ENCODE results near the gene MAPK8. TPM values are rescaled to one million over a fixed set of nuclear protein-coding genes. Genes with fewer than 3 reads are reported as not detected.

Gene MAPK8
- total RNA-seq, 2 donors from 2014 or later, result 32.3 to 43.3 TPM

DNA sequence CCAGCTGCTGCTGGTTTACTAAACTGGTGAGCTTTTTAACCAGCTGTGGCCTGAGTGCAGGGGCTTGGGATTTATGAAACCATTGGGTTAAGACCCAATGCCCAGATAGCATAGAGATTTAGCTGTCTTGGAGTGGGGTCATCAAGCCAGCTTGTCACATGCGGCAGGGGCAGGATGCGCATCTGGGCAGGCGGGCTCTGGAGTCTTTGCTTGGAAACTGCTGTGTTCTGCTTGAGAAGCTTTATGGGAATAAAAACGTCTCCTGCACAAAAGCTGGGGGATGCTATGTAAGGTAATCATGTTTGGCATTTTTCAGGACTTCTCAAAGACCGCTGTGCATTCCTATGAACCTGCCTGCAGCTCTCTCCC, 136.3 kb downstream of the MAPK8 start:
- DNase-seq, result no peak
- intact Hi-C loops (cut with DNase I), result no loop called here
- Histone ChIP-seq H3K9me3 (no peaks in the 10 kb centered on the region), H3K27ac (no peak overlapping the region), H3K4me3 (no peak overlapping the region), H3K9ac (ENCODE audit: low read depth in 2 of 2, low read length in 2 of 2) (no peak overlapping the region), H3K36me3 (no peaks in the 10 kb centered on the region), H3K27me3 (no peaks in the 10 kb centered on the region), H3K4me1 (no peaks in the 10 kb centered on the region)
- TF ChIP-seq, protein P1, sequence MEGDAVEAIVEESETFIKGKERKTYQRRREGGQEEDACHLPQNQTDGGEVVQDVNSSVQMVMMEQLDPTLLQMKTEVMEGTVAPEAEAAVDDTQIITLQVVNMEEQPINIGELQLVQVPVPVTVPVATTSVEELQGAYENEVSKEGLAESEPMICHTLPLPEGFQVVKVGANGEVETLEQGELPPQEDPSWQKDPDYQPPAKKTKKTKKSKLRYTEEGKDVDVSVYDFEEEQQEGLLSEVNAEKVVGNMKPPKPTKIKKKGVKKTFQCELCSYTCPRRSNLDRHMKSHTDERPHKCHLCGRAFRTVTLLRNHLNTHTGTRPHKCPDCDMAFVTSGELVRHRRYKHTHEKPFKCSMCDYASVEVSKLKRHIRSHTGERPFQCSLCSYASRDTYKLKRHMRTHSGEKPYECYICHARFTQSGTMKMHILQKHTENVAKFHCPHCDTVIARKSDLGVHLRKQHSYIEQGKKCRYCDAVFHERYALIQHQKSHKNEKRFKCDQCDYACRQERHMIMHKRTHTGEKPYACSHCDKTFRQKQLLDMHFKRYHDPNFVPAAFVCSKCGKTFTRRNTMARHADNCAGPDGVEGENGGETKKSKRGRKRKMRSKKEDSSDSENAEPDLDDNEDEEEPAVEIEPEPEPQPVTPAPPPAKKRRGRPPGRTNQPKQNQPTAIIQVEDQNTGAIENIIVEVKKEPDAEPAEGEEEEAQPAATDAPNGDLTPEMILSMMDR (IDR thresholded peaks at IDR 0.05), result no peak

GRCh38 chr10:48444266-48444665, 137.8 kb downstream of the MAPK8 start:
- TF ChIP-seq, protein P1 (IDR thresholded peaks at IDR 0.05), result no peak
- H3K27ac ChIP-seq, result no peak overlapping the region

DNA sequence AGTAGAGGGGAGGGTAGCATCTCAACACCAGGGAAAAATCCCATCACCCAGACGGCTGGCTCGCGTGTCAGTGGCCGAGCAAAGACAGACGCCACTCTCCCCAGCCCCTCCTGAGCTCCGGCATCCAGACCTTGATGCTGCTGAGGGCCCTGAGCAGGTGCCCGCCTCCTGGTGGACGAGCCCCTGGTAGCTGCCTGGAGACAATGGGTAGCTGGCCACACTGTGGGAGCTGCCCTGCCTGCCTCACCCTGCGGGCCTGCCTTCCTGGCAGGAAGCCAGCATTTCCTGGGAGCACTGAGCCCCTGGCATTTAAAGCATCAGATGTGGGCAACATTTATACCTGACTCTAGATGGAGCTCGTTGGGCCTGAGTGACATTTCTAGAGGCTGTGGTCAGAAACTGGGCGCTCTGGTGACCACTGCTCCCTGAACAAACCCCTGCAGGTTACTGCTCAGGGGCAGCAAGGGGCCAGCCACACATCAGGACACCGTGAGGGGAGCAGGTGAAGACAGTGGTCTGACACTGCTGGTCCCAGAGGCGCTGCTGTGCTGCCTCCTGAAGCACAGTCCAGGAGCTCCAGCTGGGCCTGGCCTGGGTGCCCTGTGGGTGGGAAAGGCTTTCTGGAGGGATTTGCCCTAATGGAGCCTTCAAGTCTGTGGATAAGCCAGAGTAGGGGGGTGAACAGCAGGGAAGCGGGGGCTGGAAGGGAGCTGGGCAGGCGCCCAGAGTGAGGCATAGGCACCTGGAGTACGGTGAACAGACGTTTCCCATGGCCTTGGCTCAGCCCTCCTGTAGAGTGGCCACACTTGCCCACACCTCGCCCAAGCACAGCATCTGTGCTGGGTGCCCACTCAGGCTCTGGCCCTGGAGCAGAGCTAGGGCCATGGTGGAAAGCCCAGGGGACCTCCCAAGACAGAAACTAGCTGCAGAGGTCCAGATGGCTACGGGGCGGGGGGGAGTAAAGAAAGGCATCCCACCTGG, 138.7 kb downstream of the MAPK8 start:
- TF ChIP-seq, protein P1 (IDR thresholded peaks at IDR 0.05), result no peak
- DNase-seq, result no peak

More at GRCh38 chr10:48444266-48444665, 137.8 kb downstream of the MAPK8 start:
- H3K9ac ChIP-seq (ENCODE audit: low read depth in 2 of 2, low read length in 2 of 2), result no peak overlapping the region
- H3K27me3 ChIP-seq, result no peaks in the 10 kb centered on the region
- DNase-seq, result no peak
- no peaks in the 10 kb centered on the region for H3K36me3 ChIP-seq
- no peak overlapping the region for H3K4me3 ChIP-seq
- no peaks in the 10 kb centered on the region for H3K9me3 ChIP-seq
- intact Hi-C loops (cut with DNase I), result no loop called here
- H3K4me1 ChIP-seq, result no peaks in the 10 kb centered on the region

GRCh38 chr10:48445932-48446331, 139.5 kb downstream of the MAPK8 start:
- Histone ChIP-seq H3K27ac (no peak overlapping the region), H3K4me3 (no peak overlapping the region), H3K4me1 (no peaks in the 10 kb centered on the region), H3K27me3 (no peaks in the 10 kb centered on the region), H3K9ac (ENCODE audit: low read depth in 2 of 2, low read length in 2 of 2) (no peak overlapping the region), H3K9me3 (no peaks in the 10 kb centered on the region), H3K36me3 (no peaks in the 10 kb centered on the region)
- intact Hi-C loops (cut with DNase I), result no loop called here
- TF ChIP-seq, protein P1 (IDR thresholded peaks at IDR 0.05), result no peak
- no peak for DNase-seq

More for the DNA sequence above, 138.7 kb downstream of the MAPK8 start:
- Histone ChIP-seq H3K4me1 (no peaks in the 10 kb centered on the region), H3K9me3 (no peaks in the 10 kb centered on the region), H3K27me3 (no peaks in the 10 kb centered on the region), H3K27ac (no peak overlapping the region), H3K36me3 (no peaks in the 10 kb centered on the region), H3K4me3 (no peak overlapping the region), H3K9ac (ENCODE audit: low read depth in 2 of 2, low read length in 2 of 2) (no peak overlapping the region)
- intact Hi-C loops (cut with DNase I), result no loop called here

DNA sequence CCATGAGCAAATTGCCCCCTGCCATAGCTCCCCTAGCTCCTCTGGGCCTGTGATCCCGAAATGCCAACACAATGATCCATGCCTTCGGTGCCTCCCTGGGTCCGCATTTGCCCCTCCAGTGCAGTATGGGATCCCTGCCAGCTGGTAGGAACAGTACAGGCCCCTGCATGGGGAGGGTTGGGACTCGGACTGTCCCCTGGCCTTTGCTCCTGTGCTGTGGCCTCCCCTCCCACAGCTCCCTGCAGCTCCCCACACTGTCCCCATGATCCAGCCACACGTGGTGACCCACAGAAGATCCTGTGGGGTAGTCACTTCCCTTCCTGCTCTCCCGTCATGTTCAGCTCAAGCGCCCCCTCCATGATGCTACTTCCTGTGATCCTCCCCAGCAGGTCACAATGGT, 140.3 kb downstream of the MAPK8 start:
- H3K4me1 ChIP-seq, result no peaks in the 10 kb centered on the region
- H3K27ac ChIP-seq, result no peak overlapping the region
- H3K27me3 ChIP-seq, result no peaks in the 10 kb centered on the region
- H3K4me3 ChIP-seq, result no peak overlapping the region
- intact Hi-C loops (cut with DNase I), result no loop called here
- H3K36me3 ChIP-seq, result no peaks in the 10 kb centered on the region
- TF ChIP-seq, protein P1 (IDR thresholded peaks at IDR 0.05), result no peak
- no peak overlapping the region for H3K9ac ChIP-seq (ENCODE audit: low read depth in 2 of 2, low read length in 2 of 2)
- H3K9me3 ChIP-seq, result no peaks in the 10 kb centered on the region
- DNase-seq, result no peak
